HEK293 (cell line): Measurements from ENCODE around the gene FOXN3.

ENCODE experiments used
- CTCF ChIA-PET: fragments of 350-600 bp; formaldehyde crosslinking; extraction: SDS; loops from one replicate; lab custom pipeline; 2021; ENCODE audit warnings: antibody characterized with exemption; lab: Yijun Ruan, JAX
- POLR2A ChIA-PET: fragments of 300-600 bp; formaldehyde crosslinking; extraction: SDS; loops from one replicate; lab custom pipeline; 2020; ENCODE audit warnings: antibody characterized with exemption, inconsistent platforms; lab: Yijun Ruan, JAX
- H3K27ac ChIP-seq: fragments of 200-500 bp; sonication (Bioruptor generic); 2 replicates; pipeline ENCODE4 v1.5.1; 2014; ENCODE audit warnings: low read depth, low read length, control low read depth, inconsistent platforms; ENCODE audit errors: extremely low read depth
- H3K36me3 ChIP-seq, 2 experiments: fragments of 200-500 bp in 1 of 2; sonication (Bioruptor generic) in 1 of 2; 1 replicate in 1 of 2; 2 replicates in 1 of 2; pipeline ENCODE4 v1.5.1; 2014 to 2017; ENCODE audit warnings: inconsistent platforms in 2 of 2, low read length in 2 of 2; ENCODE audit not compliant: control insufficient read depth in 2 of 2, insufficient read depth in 1 of 2
- H3K4me1 ChIP-seq: fragments of 200-500 bp; sonication (Bioruptor generic); 2 replicates; pipeline ENCODE4 v1.5.1; 2014; ENCODE audit warnings: mild to moderate bottlenecking, low read length, inconsistent platforms; ENCODE audit not compliant: control insufficient read depth, insufficient read depth
- H3K4me3 ChIP-seq: 2 replicates; pipeline ENCODE4 v1.5.1; 2011; ENCODE audit warnings: low read depth, mild to moderate bottlenecking, control low read depth, low read length, moderate library complexity
- H3K9me3 ChIP-seq: fragments of 200-500 bp; sonication (Bioruptor generic); 2 replicates; pipeline ENCODE4 v1.5.1; 2014; ENCODE audit warnings: low read depth, low read length, inconsistent platforms; ENCODE audit not compliant: control insufficient read depth, insufficient read depth
- BCL6B ChIP-seq: fragments of 450-650 bp; formaldehyde crosslinking; IDR thresholded peaks from 2 replicates; pipeline ENCODE4 v1.5.1; 2017; ENCODE audit warnings: missing biosample characterization, missing genetic modification characterization
- FEZF1 ChIP-seq: fragments of 450-650 bp; formaldehyde crosslinking; IDR thresholded peaks from 2 replicates; pipeline ENCODE4 v1.5.1; 2016; ENCODE audit warnings: missing biosample characterization, missing genetic modification characterization
- GFI1B ChIP-seq: fragments of 450-650 bp; formaldehyde crosslinking; IDR thresholded peaks from 2 replicates; pipeline ENCODE4 v1.5.1; 2016; ENCODE audit warnings: missing biosample characterization, missing genetic modification characterization
- INSM2 ChIP-seq: fragments of 450-650 bp; formaldehyde crosslinking; IDR thresholded peaks from 2 replicates; pipeline ENCODE4 v1.5.1; 2016; ENCODE audit warnings: missing biosample characterization, missing genetic modification characterization
- PRDM2 ChIP-seq: fragments of 450-650 bp; formaldehyde crosslinking; IDR thresholded peaks from 2 replicates; pipeline ENCODE4 v1.5.1; 2016; ENCODE audit warnings: missing biosample characterization, missing genetic modification characterization, borderline replicate concordance
- RBAK ChIP-seq: fragments of 450-650 bp; formaldehyde crosslinking; IDR thresholded peaks from 2 replicates; pipeline ENCODE4 v1.5.1; 2016; ENCODE audit warnings: missing biosample characterization, missing genetic modification characterization
- SCRT2 ChIP-seq: fragments of 450-650 bp; formaldehyde crosslinking; IDR thresholded peaks from 2 replicates; pipeline ENCODE4 v1.5.1; 2016; ENCODE audit warnings: missing biosample characterization, missing genetic modification characterization
- SP2 ChIP-seq: fragments of 450-650 bp; formaldehyde crosslinking; IDR thresholded peaks from 2 replicates; pipeline ENCODE4 v1.5.1; 2016; ENCODE audit warnings: missing biosample characterization, missing genetic modification characterization
- ZBTB8A ChIP-seq: fragments of 450-650 bp; formaldehyde crosslinking; IDR thresholded peaks from 2 replicates; pipeline ENCODE4 v1.5.1; 2016; ENCODE audit warnings: missing biosample characterization, missing genetic modification characterization
- ZNF16 ChIP-seq: fragments of 450-650 bp; formaldehyde crosslinking; IDR thresholded peaks from 2 replicates; pipeline ENCODE4 v1.5.1; 2016; ENCODE audit warnings: low read depth, missing biosample characterization, missing genetic modification characterization
- ZNF394 ChIP-seq: fragments of 450-650 bp; formaldehyde crosslinking; IDR thresholded peaks from 2 replicates; pipeline ENCODE4 v1.5.1; 2016; ENCODE audit warnings: missing biosample characterization, missing genetic modification characterization, mild to moderate bottlenecking, moderate library complexity, borderline replicate concordance
- ZNF510 ChIP-seq: fragments of 450-650 bp; formaldehyde crosslinking; IDR thresholded peaks from 2 replicates; pipeline ENCODE4 v1.5.1; 2018; ENCODE audit warnings: mild to moderate bottlenecking, missing genetic modification characterization, missing biosample characterization; ENCODE audit not compliant: insufficient replicate concordance
- ZSCAN4 ChIP-seq: fragments of 450-650 bp; formaldehyde crosslinking; IDR thresholded peaks from 2 replicates; pipeline ENCODE4 v1.5.1; 2017; ENCODE audit warnings: missing biosample characterization, missing genetic modification characterization

The FOXN3 gene

GRCh38 chr14:89240414-89240813, 176.6 kb downstream of the FOXN3 start (continued):
- TF ChIP-seq ZNF394 (tag by site-specific recombination) (no peak), ZSCAN4 (no peak)

- no peak overlapping the region for H3K27ac ChIP-seq
- H3K4me1 ChIP-seq = peaks cover 8% of the 10 kb centered on the region; the same call in 1 of the 2 replicates
- POLR2A ChIA-PET = no interaction called here
- no peaks in the 10 kb centered on the region for H3K36me3 ChIP-seq
- CTCF ChIA-PET = interaction anchor here (0.6 to 1.3 kb wide), 4 partner anchors 9 to 212 kb away, joined by 3 to 6 read pairs (median 4); no protein-coding TSS in a partner anchor
- H3K9me3 ChIP-seq = no peaks in the 10 kb centered on the region
- no peak for TF ChIP-seq GFI1B
- no peak for TF ChIP-seq INSM2 (tag by site-specific recombination)
- TF ChIP-seq ZBTB8A (tag by site-specific recombination) = no peak
- TF ChIP-seq RBAK (tag by site-specific recombination) = no peak
- no peak for TF ChIP-seq ZNF16
- TF ChIP-seq, all 188 proteins: peak for 0
- no peak overlapping the region for H3K4me3 ChIP-seq
Observed at GRCh38 chr14:89239023-89239422, 178.0 kb downstream of the FOXN3 start.

- Histone ChIP-seq H3K9me3 (no peaks in the 10 kb centered on the region), H3K4me1 (peaks cover 8% of the 10 kb centered on the region; the same call in 1 of the 2 replicates), H3K36me3 (no peaks in the 10 kb centered on the region), H3K4me3 (no peak overlapping the region), H3K27ac (no peak overlapping the region)
- TF ChIP-seq PRDM2 = no peak
- TF ChIP-seq ZNF510 (tag by site-specific recombination) = peak; percentile 86
- TF ChIP-seq SCRT2 = no peak
- CTCF ChIA-PET = interaction anchor here (0.7 to 1.3 kb wide), 2 partner anchors 14 to 61 kb away, joined by 4 to 6 read pairs; no protein-coding TSS in a partner anchor
- POLR2A ChIA-PET = no interaction called here
Observed at GRCh38 chr14:89237921-89238529, 179.0 kb downstream of the FOXN3 start.

- TF ChIP-seq FEZF1 (tag by site-specific recombination) (peak; percentile 43; the same call in 1 of the 2 replicates), BCL6B (tag by site-specific recombination) (0 out of 2 replicates have a peak, but pooled peaks have one; percentile 23), SP2 (tag by site-specific recombination) (no peak)
- no peaks in the 10 kb centered on the region for H3K9me3 ChIP-seq
- no peaks in the 10 kb centered on the region for H3K36me3 ChIP-seq
- no peak overlapping the region for H3K27ac ChIP-seq
- ChIA-PET CTCF (interaction anchor here (0.7 kb wide), 1 partner anchor 319 kb away, joined by 3 read pairs; no protein-coding TSS in a partner anchor), POLR2A (no interaction called here)
- H3K4me3 ChIP-seq = no peak overlapping the region
- peaks cover 8% of the 10 kb centered on the region; the same call in 1 of the 2 replicates for H3K4me1 ChIP-seq
Observed at GRCh38 chr14:89236851-89237250, 180.2 kb downstream of the FOXN3 start.
